Panc1 (cell line): ENCODE data around the gene KIF3A. TPM values are rescaled to one million over a fixed set of nuclear protein-coding genes. Genes with fewer than 3 reads are reported as not detected.
A peak's percentile ranks its signal among the peaks of the same experiment; 100 is the strongest.

Source experiments
- ATAC-seq: fragments of 200-7000 bp; cut with Tn5 transposase; 2 replicates; pipeline ENCODE4 v1.9.1; 2020; ENCODE audit warnings: mild to moderate bottlenecking, moderate library complexity
- BruUV-seq: library from RNA; stranded (reverse); fragments of 400-500 nt; replicated peaks from 2 replicates; lab custom pipeline; 2021; lab: Mats Ljungman, UMichigan
- CTCF ChIA-PET: fragments of 300-600 bp; sonication (Branson Sonifier 250); formaldehyde crosslinking; loops from one replicate; lab custom pipeline; 2022; ENCODE audit warnings: antibody characterized with exemption; lab: Charles Lee
- POLR2A ChIA-PET: fragments of 300-600 bp; sonication (Branson Sonifier 250); formaldehyde crosslinking; loops from one replicate; lab custom pipeline; 2022; ENCODE audit warnings: antibody characterized with exemption; lab: Charles Lee
- DNase-seq: peaks from one replicate; pipeline ENCODE4 v3.0.0-alpha.2; 2010; ENCODE audit warnings: low read depth, low spot score
- H3K27ac ChIP-seq: 2 replicates; pipeline ENCODE4 v1.5.1; 2011; ENCODE audit warnings: mild to moderate bottlenecking, low read length, inconsistent platforms
- H3K27me3 ChIP-seq: fragments of 200-500 bp; sonication (Bioruptor generic); 2 replicates; pipeline ENCODE4 v1.6.0; 2014; ENCODE audit warnings: low read length, inconsistent platforms; ENCODE audit not compliant: control insufficient read depth, insufficient read depth
- H3K36me3 ChIP-seq: fragments of 200-500 bp; sonication (Bioruptor generic); 2 replicates; pipeline ENCODE4 v1.5.1; 2014; ENCODE audit warnings: inconsistent platforms, mild to moderate bottlenecking, low read length, moderate library complexity; ENCODE audit not compliant: control insufficient read depth, insufficient read depth
- H3K4me1 ChIP-seq: 2 replicates; pipeline ENCODE4 v1.5.1; 2011; ENCODE audit warnings: inconsistent platforms, mild to moderate bottlenecking, low read length, moderate library complexity; ENCODE audit not compliant: control insufficient read depth, insufficient read depth
- H3K4me3 ChIP-seq, 2 experiments: 2 replicates each; pipeline ENCODE4 v1.5.1; 2011 to 2012; ENCODE audit warnings: low read depth in 2 of 2, low read length in 2 of 2, mild to moderate bottlenecking in 2 of 2, inconsistent platforms in 1 of 2, moderate library complexity in 1 of 2
- H3K9me3 ChIP-seq: fragments of 200-500 bp; sonication (Bioruptor generic); 2 replicates; pipeline ENCODE4 v1.5.1; 2014; ENCODE audit warnings: low read depth, mild to moderate bottlenecking, inconsistent platforms, low read length, moderate library complexity; ENCODE audit not compliant: control insufficient read depth, insufficient read depth
- CTCF ChIP-seq: fragments of 450-650 bp; IDR thresholded peaks from 2 replicates; pipeline ENCODE4 v1.5.1; 2017; ENCODE audit warnings: mild to moderate bottlenecking
- POLR2AphosphoS5 ChIP-seq: IDR thresholded peaks from 2 replicates; pipeline ENCODE4 v1.6.1; 2012; ENCODE audit warnings: mild to moderate bottlenecking, low read depth, low read length, moderate library complexity
- REST ChIP-seq, 2 experiments: IDR thresholded peaks; 2 replicates each; pipeline ENCODE4 v1.6.1; 2011 to 2012; ENCODE audit warnings: low read depth in 2 of 2, control low read depth in 1 of 2, low read length in 1 of 2, mild to moderate bottlenecking in 1 of 2, moderate library complexity in 1 of 2; ENCODE audit not compliant: insufficient read depth in 1 of 2
- SIN3A ChIP-seq: IDR thresholded peaks from 2 replicates; pipeline ENCODE4 v1.6.1; 2012; ENCODE audit warnings: low read depth, mild to moderate bottlenecking, low read length, moderate library complexity, borderline replicate concordance; ENCODE audit not compliant: insufficient read depth
- TCF7L2 ChIP-seq: IDR thresholded peaks from 2 replicates; pipeline ENCODE4 v1.6.1; 2011; ENCODE audit warnings: mild to moderate bottlenecking, low read depth, low read length, inconsistent platforms
- in situ Hi-C: cut with HindIII; loops from 2 replicates; pipeline ENCODE4 v1.10.0; 2016; ENCODE audit warnings: low sequenced_read_pairs, low pct_unique_long_range_greater_than_20kb
- intact Hi-C: fragments of 100-400 bp; cut with micrococcal nuclease; formaldehyde crosslinking; loops from one replicate; pipeline ENCODE4 v1.10.0; 2022; ENCODE audit not compliant: unreplicated experiment
- total RNA-seq: library from RNA; stranded (reverse); gene quantifications from one replicate; pipeline ENCODE4 v1.2.1, GENCODE V29; 2021; ENCODE audit not compliant: unreplicated experiment

The KIF3A gene
- total RNA-seq, 1 experiment from 2014 or later, result 17.1 TPM

GRCh38 chr5:132748522-132749000 lies 11.2 kb upstream of the KIF3A start:
- Histone ChIP-seq H3K36me3 (no peaks in the 10 kb centered on the region), H3K27me3 (peaks cover 6% of the 10 kb centered on the region), H3K4me3 (no peak overlapping the region), H3K9me3 (no peaks in the 10 kb centered on the region), H3K4me1 (no peaks in the 10 kb centered on the region), H3K27ac (no peak overlapping the region)
- in situ Hi-C loops, result no loop called here
- ATAC-seq (no peak), DNase-seq (no peak)
- TF ChIP-seq TCF7L2 (no peak), POLR2AphosphoS5 (no peak), REST (IDR thresholded peaks at IDR 0.05; ENCODE audit: insufficient read depth in 1 of 2, low read depth in 2 of 2, low read length in 1 of 2) (no peak), SIN3A (no peak), CTCF (no peak)
- intact Hi-C loops, result no loop called here
- POLR2A ChIA-PET, result no interaction called here
- CTCF ChIA-PET, result no interaction called here
- BruUV-seq, result no TSS peak

- in situ Hi-C loops, result no loop called here
- H3K36me3 ChIP-seq, result no peaks in the 10 kb centered on the region
- intact Hi-C loops, result no loop called here
- peak; percentile 52; the same call in 1 of the 2 replicates for ATAC-seq
- H3K27ac ChIP-seq, result no peak overlapping the region
- TF ChIP-seq POLR2AphosphoS5 (no peak), CTCF (no peak), SIN3A (no peak), REST (IDR thresholded peaks at IDR 0.05; ENCODE audit: insufficient read depth in 1 of 2, low read depth in 2 of 2, low read length in 1 of 2) (no peak), TCF7L2 (no peak)
- H3K9me3 ChIP-seq, result no peaks in the 10 kb centered on the region
- no TSS peak for BruUV-seq
- no peak for DNase-seq
- POLR2A ChIA-PET, result no interaction called here
- H3K4me3 ChIP-seq, result peak overlapping the region; percentile 44 to 59
- no peaks in the 10 kb centered on the region for H3K4me1 ChIP-seq
- peaks cover 6% of the 10 kb centered on the region for H3K27me3 ChIP-seq
- CTCF ChIA-PET, result interaction anchor here (0.8 to 1.7 kb wide), 2 partner anchors 12 to 73 kb away, joined by 3 to 6 read pairs; no protein-coding TSS in a partner anchor
Observed at GRCh38 chr5:132747616-132748440, 10.5 kb upstream of the KIF3A start.
